Body of pancreas (tissue), 4 donors: ENCODE results near the gene COA8. TPM values are rescaled to one million over a fixed set of nuclear protein-coding genes. Genes with fewer than 3 reads are reported as not detected.
A peak's percentile ranks its signal among the peaks of the same experiment; 100 is the strongest.

Experiments used
- ATAC-seq: fragments of 150-250 bp; one replicate; pipeline ENCODE4 v1.9.1; 2016
- DNase-seq, 4 donors: peaks; one replicate each; pipeline ENCODE4 v3.0.0-alpha.2; 2019
- H3K27ac ChIP-seq, 4 donors: fragments of 200-600 bp; sonication (generic); 1 replicate in 3 of 4; 2 replicates in 1 of 4; pipeline versions ENCODE4 v1.5.1 to v1.6.1; 2016 to 2019; ENCODE audit warnings: mild to moderate bottlenecking in 1 of 4, mixed read lengths in 1 of 4, moderate library complexity in 1 of 4
- H3K27me3 ChIP-seq, 2 donors: fragments of 200-600 bp; sonication (generic); one replicate each; pipeline ENCODE4 v1.6.0; 2016; ENCODE audit warnings: mild to moderate bottlenecking in 1 of 2
- H3K36me3 ChIP-seq, 2 donors: fragments of 200-600 bp; sonication (generic); replicated peaks in 1 of 2; 2 replicates each; pipeline ENCODE4 v1.5.1; 2016; ENCODE audit warnings: low read depth in 2 of 2; ENCODE audit not compliant: insufficient read depth in 1 of 2
- H3K4me1 ChIP-seq: fragments of 200-600 bp; sonication (generic); one replicate; pipeline ENCODE4 v1.6.0; 2016
- H3K4me3 ChIP-seq, 2 donors: fragments of 200-600 bp; sonication (generic); 1 replicate in 1 of 2; 2 replicates in 1 of 2; pipeline ENCODE4 v1.5.1; 2016 to 2019
- H3K9me3 ChIP-seq, 3 donors: fragments of 200-600 bp; sonication (generic); 1 replicate in 2 of 3; 2 replicates in 1 of 3; pipeline ENCODE4 v1.5.1; 2016
- CTCF ChIP-seq, 7 experiments: fragments of 450-650 bp in 4 of 7; fragments of 200-600 bp in 3 of 7; sonication (generic) in 3 of 7; IDR thresholded peaks; one replicate each; pipeline ENCODE4 v1.5.1; 2016 to 2019; ENCODE audit warnings: antibody characterized with exemption in 7 of 7
- POLR2A ChIP-seq, 3 donors: fragments of 450-650 bp; IDR thresholded peaks; one replicate each; pipeline ENCODE4 v1.6.1; 2016; ENCODE audit warnings: antibody characterized with exemption in 3 of 3, mild to moderate bottlenecking in 2 of 3
- WGBS, 2 donors: methylation state at CpG; one replicate each; pipeline ENCODE4 v1.1.5; 2017; 5-methylcytosine and 5-hydroxymethylcytosine counted together
- intact Hi-C: fragments of 100-400 bp; cut with DNase I; formaldehyde crosslinking; loops from one replicate; pipeline ENCODE4 v1.15.1; 2023
- total RNA-seq, 2 donors: library from RNA; depleted of rRNA; stranded (reverse); fragments of >200 nt; gene quantifications; one replicate each; pipeline ENCODE4 v1.1.0, GENCODE V29; 2016

The COA8 gene
- total RNA-seq, 2 donors from 2014 or later = 15.2 to 32.2 TPM

- DNase-seq (no peak), ATAC-seq (no peak)
- intact Hi-C loops = no loop called here
- no peaks in the 10 kb centered on the region for H3K27me3 ChIP-seq
- no peaks in the 10 kb centered on the region for H3K9me3 ChIP-seq
- WGBS, 2 donors = 39% methylated on average over 21 of the region's 21 CpGs
- H3K4me3 ChIP-seq = peak overlapping the region in 1 of 2 donors; percentile 100
- H3K27ac ChIP-seq = peak overlapping the region in 1 of 4 donors; percentile 94
- peaks cover 0 to 3% of the 10 kb centered on the region in 2 donors for H3K36me3 ChIP-seq
- TF ChIP-seq CTCF (IDR thresholded peaks at IDR 0.05) (no peak), POLR2A (IDR thresholded peaks at IDR 0.05) (no peak)
- peaks cover 46% of the 10 kb centered on the region for H3K4me1 ChIP-seq
Observed at GRCh38 chr14:103563844-103564505, 1.2 kb downstream of the COA8 start.

GRCh38 chr14:103568952-103569351, 6.2 kb downstream of the COA8 start:
- H3K27ac ChIP-seq = no peak overlapping the region
- intact Hi-C loops = no loop called here
- peaks cover 0 to 3% of the 10 kb centered on the region in 2 donors for H3K36me3 ChIP-seq
- TF ChIP-seq CTCF (IDR thresholded peaks at IDR 0.05) (no peak), POLR2A (IDR thresholded peaks at IDR 0.05) (no peak)
- H3K9me3 ChIP-seq = no peaks in the 10 kb centered on the region
- WGBS, 2 donors = 65 to 80% methylated on average over 8 of the region's 8 CpGs
- H3K4me1 ChIP-seq = peaks cover 25% of the 10 kb centered on the region
- H3K27me3 ChIP-seq = no peaks in the 10 kb centered on the region
- DNase-seq (no peak), ATAC-seq (no peak)
- H3K4me3 ChIP-seq = no peak overlapping the region

- H3K4me1 ChIP-seq = peaks cover 20% of the 10 kb centered on the region
- no peaks in the 10 kb centered on the region for H3K27me3 ChIP-seq
- H3K9me3 ChIP-seq = no peaks in the 10 kb centered on the region
- no peak for TF ChIP-seq CTCF (IDR thresholded peaks at IDR 0.05)
- TF ChIP-seq POLR2A (IDR thresholded peaks at IDR 0.05) = no peak
- peaks cover 0 to 6% of the 10 kb centered on the region in 2 donors for H3K36me3 ChIP-seq
- DNase-seq (no peak), ATAC-seq (no peak)
- H3K4me3 ChIP-seq = no peak overlapping the region
- no peak overlapping the region for H3K27ac ChIP-seq
- WGBS, 2 donors = 81 to 85% methylated on average over 11 of the region's 11 CpGs
- intact Hi-C loops = no loop called here
Observed at GRCh38 chr14:103569408-103569807, 6.6 kb downstream of the COA8 start.

- Histone ChIP-seq H3K4me1 (peaks cover 22% of the 10 kb centered on the region), H3K4me3 (no peak overlapping the region), H3K27me3 (no peaks in the 10 kb centered on the region), H3K9me3 (no peaks in the 10 kb centered on the region), H3K27ac (no peak overlapping the region), H3K36me3 (peaks cover 0 to 6% of the 10 kb centered on the region in 2 donors)
- ATAC-seq (no peak), DNase-seq (no peak)
- WGBS, 2 donors = 75% methylated on average over 6 of the region's 6 CpGs
- intact Hi-C loops = no loop called here
- TF ChIP-seq CTCF (IDR thresholded peaks at IDR 0.05) (no peak), POLR2A (IDR thresholded peaks at IDR 0.05) (no peak)
Observed at GRCh38 chr14:103574104-103574503, 11.3 kb downstream of the COA8 start.

GRCh38 chr14:103574707-103575285, 12.0 kb downstream of the COA8 start:
- Histone ChIP-seq H3K9me3 (no peaks in the 10 kb centered on the region), H3K27me3 (no peaks in the 10 kb centered on the region), H3K4me3 (no peak overlapping the region), H3K27ac (no peak overlapping the region), H3K36me3 (peaks cover 0 to 6% of the 10 kb centered on the region in 2 donors), H3K4me1 (peaks cover 22% of the 10 kb centered on the region)
- TF ChIP-seq POLR2A (IDR thresholded peaks at IDR 0.05) (no peak), CTCF (IDR thresholded peaks at IDR 0.05) (no peak)
- intact Hi-C loops = no loop called here
- 88 to 97% methylated on average over 14 to 18 of the region's 18 CpGs for WGBS, 2 donors
- DNase-seq (no peak), ATAC-seq (no peak)
